ENCODE results near the gene ENTHD1.

The ENTHD1 gene

GRCh38 chr22:39800790-39801520 lies 92.6 kb downstream of the ENTHD1 start:
- ChIA-PET CTCF (interaction anchor here (0.7 to 2.3 kb wide), 2 partner anchors 9 to 131 kb away, joined by 3 to 7 read pairs; no protein-coding TSS in a partner anchor), POLR2A (no interaction called here)
- Histone ChIP-seq H3K36me3 (ENCODE audit: control insufficient read depth in 2 of 2, insufficient read depth in 1 of 2, low read length in 2 of 2) (no peaks in the 10 kb centered on the region), H3K4me1 (ENCODE audit: control insufficient read depth, insufficient read depth, low read length) (peaks cover 11% of the 10 kb centered on the region), H3K27ac (ENCODE audit: extremely low read depth, low read depth, low read length) (no peak overlapping the region), H3K4me3 (ENCODE audit: low read depth, low read length) (no peak overlapping the region), H3K9me3 (ENCODE audit: control insufficient read depth, insufficient read depth, low read depth, low read length) (no peaks in the 10 kb centered on the region)
- TF ChIP-seq PRDM1 (tag by site-specific recombination; IDR thresholded peaks at IDR 0.05): peak; percentile 43
- TF ChIP-seq OSR2 (tag by site-specific recombination; IDR thresholded peaks at IDR 0.05): peak; percentile 75
- TF ChIP-seq ZNF184 (tag by site-specific recombination; IDR thresholded peaks at IDR 0.05): no peak
- TF ChIP-seq TCF7L2 (IDR thresholded peaks at IDR 0.05; ENCODE audit: borderline replicate concordance, low read depth, low read length): 0 out of 2 replicates have a peak, but pooled peaks have one; percentile 26
- no peak for TF ChIP-seq SP2 (tag by site-specific recombination; IDR thresholded peaks at IDR 0.05)
- TF ChIP-seq KLF8 (tag by site-specific recombination; IDR thresholded peaks at IDR 0.05): peak; percentile 18; the same call in 1 of the 2 replicates
- peak; percentile 69; the same call in 1 of the 2 replicates for TF ChIP-seq SP7 (tag by site-specific recombination; IDR thresholded peaks at IDR 0.05)
- TF ChIP-seq ZNF777 (tag by site-specific recombination; IDR thresholded peaks at IDR 0.05; ENCODE audit: borderline replicate concordance): no peak
- no peak for TF ChIP-seq ZNF112 (tag by site-specific recombination; IDR thresholded peaks at IDR 0.05)
- peak; percentile 67; the same call in 1 of the 2 replicates for TF ChIP-seq ZNF488 (tag by site-specific recombination; IDR thresholded peaks at IDR 0.05)
- TF ChIP-seq, protein P1, sequence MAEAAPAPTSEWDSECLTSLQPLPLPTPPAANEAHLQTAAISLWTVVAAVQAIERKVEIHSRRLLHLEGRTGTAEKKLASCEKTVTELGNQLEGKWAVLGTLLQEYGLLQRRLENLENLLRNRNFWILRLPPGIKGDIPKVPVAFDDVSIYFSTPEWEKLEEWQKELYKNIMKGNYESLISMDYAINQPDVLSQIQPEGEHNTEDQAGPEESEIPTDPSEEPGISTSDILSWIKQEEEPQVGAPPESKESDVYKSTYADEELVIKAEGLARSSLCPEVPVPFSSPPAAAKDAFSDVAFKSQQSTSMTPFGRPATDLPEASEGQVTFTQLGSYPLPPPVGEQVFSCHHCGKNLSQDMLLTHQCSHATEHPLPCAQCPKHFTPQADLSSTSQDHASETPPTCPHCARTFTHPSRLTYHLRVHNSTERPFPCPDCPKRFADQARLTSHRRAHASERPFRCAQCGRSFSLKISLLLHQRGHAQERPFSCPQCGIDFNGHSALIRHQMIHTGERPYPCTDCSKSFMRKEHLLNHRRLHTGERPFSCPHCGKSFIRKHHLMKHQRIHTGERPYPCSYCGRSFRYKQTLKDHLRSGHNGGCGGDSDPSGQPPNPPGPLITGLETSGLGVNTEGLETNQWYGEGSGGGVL (tag by site-specific recombination; IDR thresholded peaks at IDR 0.05): peak; percentile 40
- no peak for TF ChIP-seq CTCF (tag by site-specific recombination; IDR thresholded peaks at IDR 0.05)
- TF ChIP-seq ZNF157 (tag by site-specific recombination; IDR thresholded peaks at IDR 0.05): no peak
- no peak for TF ChIP-seq ZNF362 (tag by site-specific recombination; IDR thresholded peaks at IDR 0.05)
- peak; percentile 42; the same call in 1 of the 2 replicates for TF ChIP-seq TRIM28 (IDR thresholded peaks at IDR 0.05; ENCODE audit: borderline replicate concordance, low read length)
- peak; percentile 42; the same call in 1 of the 2 replicates for TF ChIP-seq ZNF561 (tag by site-specific recombination; IDR thresholded peaks at IDR 0.05; ENCODE audit: borderline replicate concordance)
- no peak for TF ChIP-seq ZNF600 (tag by site-specific recombination; IDR thresholded peaks at IDR 0.05)
- peak; percentile 58 for TF ChIP-seq ZXDB (tag by site-specific recombination; IDR thresholded peaks at IDR 0.05)
- no peak for TF ChIP-seq ZBTB17 (tag by site-specific recombination; IDR thresholded peaks at IDR 0.05)
- no peak for TF ChIP-seq ZBTB1 (tag by site-specific recombination; IDR thresholded peaks at IDR 0.05)
- no peak for TF ChIP-seq PRDM4 (tag by site-specific recombination; IDR thresholded peaks at IDR 0.05)
- no peak for TF ChIP-seq KLF9 (tag by site-specific recombination; IDR thresholded peaks at IDR 0.05; ENCODE audit: low read depth)
- TF ChIP-seq ZNF335 (tag by site-specific recombination; conservative IDR thresholded peaks at IDR 0.05): peak; percentile 37; the same call in 1 of the 2 replicates
- no peak for TF ChIP-seq ZNF239 (tag by site-specific recombination; IDR thresholded peaks at IDR 0.05)
- no peak for TF ChIP-seq ZNF354C (tag by site-specific recombination; IDR thresholded peaks at IDR 0.05; ENCODE audit: borderline replicate concordance, low read depth)
- TF ChIP-seq FEZF1 (tag by site-specific recombination; IDR thresholded peaks at IDR 0.05): peak; percentile 80
- no peak for TF ChIP-seq GFI1B (tag by site-specific recombination; IDR thresholded peaks at IDR 0.05)
- TF ChIP-seq PRDM6 (tag by site-specific recombination; IDR thresholded peaks at IDR 0.05): peak; percentile 77
